Thoracic aorta (tissue), 2 donors: ENCODE results near the gene TNNC1. TPM values are rescaled to one million over a fixed set of nuclear protein-coding genes. Genes with fewer than 3 reads are reported as not detected.

Experiments used
- ATAC-seq: fragments of 150-250 bp; one replicate; pipeline ENCODE4 v1.8.0; 2017; ENCODE audit warnings: low read depth; ENCODE audit not compliant: insufficient number of reproducible peaks, low FRiP score
- DNase-seq: peaks from one replicate; pipeline ENCODE4 v3.0.0-alpha.2; 2020; ENCODE audit warnings: low spot score
- H3K27ac ChIP-seq, 2 donors: fragments of 200-600 bp; sonication (generic); 1 replicate in 1 of 2; 2 replicates in 1 of 2; pipeline ENCODE4 v1.5.1; 2016; ENCODE audit warnings: mild to moderate bottlenecking in 2 of 2, moderate library complexity in 2 of 2
- H3K27me3 ChIP-seq: fragments of 200-600 bp; sonication (generic); replicated peaks from 2 replicates; pipeline ENCODE4 v1.6.0; 2016; ENCODE audit warnings: mild to moderate bottlenecking; ENCODE audit not compliant: insufficient read depth
- H3K36me3 ChIP-seq: fragments of 200-600 bp; sonication (generic); one replicate; pipeline ENCODE4 v1.5.1; 2016
- H3K4me1 ChIP-seq, 2 donors: fragments of 200-600 bp; sonication (generic); 1 replicate in 1 of 2; 2 replicates in 1 of 2; pipeline versions ENCODE4 v1.5.1 to v1.6.0; 2016; ENCODE audit warnings: low read depth in 2 of 2, mild to moderate bottlenecking in 1 of 2; ENCODE audit not compliant: control insufficient read depth in 1 of 2
- H3K4me3 ChIP-seq: fragments of 200-600 bp; sonication (generic); 2 replicates; pipeline ENCODE4 v1.5.1; 2016; ENCODE audit warnings: mild to moderate bottlenecking
- H3K9me3 ChIP-seq: fragments of 200-600 bp; sonication (generic); 2 replicates; pipeline ENCODE4 v1.5.1; 2016
- total RNA-seq, 2 donors: library from RNA; depleted of rRNA; stranded (reverse); fragments of >200 nt; gene quantifications; one replicate each; pipeline versions ENCODE4 v1.1.0 to v1.2.3, GENCODE V29; 2016
- TF ChIP-seq, protein P1 (sequence below): fragments of 200-600 bp; sonication (generic); IDR thresholded peaks from one replicate; pipeline ENCODE4 v1.5.1; 2019; ENCODE audit warnings: antibody characterized with exemption

TNNC1 gene
- total RNA-seq, 2 donors from 2014 or later = 1.5 to 3.0 TPM

DNA sequence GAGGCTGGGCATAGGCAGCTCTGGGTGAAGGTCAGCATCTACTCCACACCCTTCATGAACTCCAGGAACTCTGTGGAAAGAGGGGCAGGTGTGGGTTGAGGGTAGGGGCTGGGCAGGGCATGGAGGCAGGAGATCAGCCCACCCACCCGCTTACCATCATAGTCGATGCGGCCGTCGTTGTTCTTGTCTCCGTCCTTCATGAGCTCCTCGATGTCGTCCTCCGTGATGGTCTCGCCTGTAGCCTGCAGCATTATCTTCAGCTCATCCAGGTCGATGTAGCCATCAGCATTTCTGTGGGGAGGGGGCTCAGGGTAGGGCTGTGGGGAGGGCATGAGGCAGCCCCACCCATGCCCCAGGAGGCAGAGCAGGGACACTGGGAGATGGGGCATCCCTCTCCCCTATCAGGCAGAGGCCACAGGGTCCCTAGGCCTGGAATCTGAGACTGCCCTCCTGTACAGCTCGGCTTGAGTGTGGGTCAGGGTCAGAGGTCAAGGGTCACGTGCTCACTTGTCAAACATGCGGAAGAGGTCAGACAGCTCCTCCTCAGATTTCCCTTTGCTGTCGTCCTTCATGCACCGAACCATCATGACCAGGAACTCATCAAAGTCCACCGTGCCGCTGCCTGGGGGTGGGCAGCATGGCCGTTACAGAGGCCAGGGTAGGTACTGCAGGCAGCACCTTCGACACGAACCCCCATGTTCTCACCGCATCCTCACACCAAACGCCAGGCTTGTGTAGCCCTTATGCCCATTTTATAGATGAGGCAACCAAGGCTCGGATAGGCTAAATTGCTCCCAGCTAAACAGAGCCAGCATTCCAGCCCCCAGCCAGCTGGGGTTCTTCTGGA is 2.4 kb downstream of the TNNC1 start:
- peaks cover 11 to 20% of the 10 kb centered on the region in 2 donors for H3K4me1 ChIP-seq
- no peak for ATAC-seq
- TF ChIP-seq, protein P1, sequence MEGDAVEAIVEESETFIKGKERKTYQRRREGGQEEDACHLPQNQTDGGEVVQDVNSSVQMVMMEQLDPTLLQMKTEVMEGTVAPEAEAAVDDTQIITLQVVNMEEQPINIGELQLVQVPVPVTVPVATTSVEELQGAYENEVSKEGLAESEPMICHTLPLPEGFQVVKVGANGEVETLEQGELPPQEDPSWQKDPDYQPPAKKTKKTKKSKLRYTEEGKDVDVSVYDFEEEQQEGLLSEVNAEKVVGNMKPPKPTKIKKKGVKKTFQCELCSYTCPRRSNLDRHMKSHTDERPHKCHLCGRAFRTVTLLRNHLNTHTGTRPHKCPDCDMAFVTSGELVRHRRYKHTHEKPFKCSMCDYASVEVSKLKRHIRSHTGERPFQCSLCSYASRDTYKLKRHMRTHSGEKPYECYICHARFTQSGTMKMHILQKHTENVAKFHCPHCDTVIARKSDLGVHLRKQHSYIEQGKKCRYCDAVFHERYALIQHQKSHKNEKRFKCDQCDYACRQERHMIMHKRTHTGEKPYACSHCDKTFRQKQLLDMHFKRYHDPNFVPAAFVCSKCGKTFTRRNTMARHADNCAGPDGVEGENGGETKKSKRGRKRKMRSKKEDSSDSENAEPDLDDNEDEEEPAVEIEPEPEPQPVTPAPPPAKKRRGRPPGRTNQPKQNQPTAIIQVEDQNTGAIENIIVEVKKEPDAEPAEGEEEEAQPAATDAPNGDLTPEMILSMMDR = no peak
- H3K9me3 ChIP-seq = no peaks in the 10 kb centered on the region
- no peaks in the 10 kb centered on the region for H3K36me3 ChIP-seq
- H3K27ac ChIP-seq = no peak overlapping the region
- DNase-seq = no peak
- H3K27me3 ChIP-seq = no peaks in the 10 kb centered on the region
- H3K4me3 ChIP-seq = no peak overlapping the region

DNA sequence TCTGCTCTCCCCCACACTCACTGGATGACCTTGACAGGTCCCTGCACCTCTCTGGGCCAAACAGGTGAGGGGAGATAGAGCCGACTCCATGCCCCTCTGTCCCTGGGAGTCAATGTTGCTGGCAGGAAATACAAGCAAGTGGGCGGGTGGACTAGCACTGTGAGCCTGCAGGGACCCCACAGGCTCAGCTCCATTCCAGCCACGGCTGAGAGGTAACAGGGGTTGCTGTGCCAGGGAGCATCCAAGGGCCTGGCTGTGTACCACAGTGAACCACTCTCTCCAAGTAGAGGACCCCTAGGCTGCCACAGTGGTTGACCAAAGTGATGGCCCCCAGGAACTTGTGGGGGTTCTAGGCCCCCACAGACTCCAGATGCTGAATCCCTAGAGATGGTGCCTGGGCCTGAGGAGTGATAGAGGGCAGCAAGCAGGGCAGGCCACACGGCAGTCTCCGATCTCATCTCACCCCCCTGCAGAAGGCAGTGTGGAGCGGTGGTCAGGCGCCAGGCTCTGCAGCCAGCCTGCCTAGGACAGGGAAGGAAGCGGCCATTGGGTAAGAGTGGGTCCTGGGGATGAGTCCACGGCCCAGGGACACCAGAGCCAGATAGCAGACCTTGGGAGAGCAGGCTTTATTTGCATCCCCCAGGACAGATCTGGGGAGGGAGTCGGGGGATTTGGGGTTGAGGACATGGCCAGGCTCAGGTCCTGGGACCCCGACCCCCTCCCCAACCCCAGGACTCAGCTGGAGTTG is 3.2 kb downstream of the TNNC1 start:
- DNase-seq (no peak), ATAC-seq (no peak)
- H3K27ac ChIP-seq = no peak overlapping the region
- H3K4me1 ChIP-seq = peaks cover 11 to 19% of the 10 kb centered on the region in 2 donors
- no peaks in the 10 kb centered on the region for H3K36me3 ChIP-seq
- TF ChIP-seq, protein P1 = no peak
- H3K27me3 ChIP-seq = no peaks in the 10 kb centered on the region
- no peaks in the 10 kb centered on the region for H3K9me3 ChIP-seq
- no peak overlapping the region for H3K4me3 ChIP-seq

DNA sequence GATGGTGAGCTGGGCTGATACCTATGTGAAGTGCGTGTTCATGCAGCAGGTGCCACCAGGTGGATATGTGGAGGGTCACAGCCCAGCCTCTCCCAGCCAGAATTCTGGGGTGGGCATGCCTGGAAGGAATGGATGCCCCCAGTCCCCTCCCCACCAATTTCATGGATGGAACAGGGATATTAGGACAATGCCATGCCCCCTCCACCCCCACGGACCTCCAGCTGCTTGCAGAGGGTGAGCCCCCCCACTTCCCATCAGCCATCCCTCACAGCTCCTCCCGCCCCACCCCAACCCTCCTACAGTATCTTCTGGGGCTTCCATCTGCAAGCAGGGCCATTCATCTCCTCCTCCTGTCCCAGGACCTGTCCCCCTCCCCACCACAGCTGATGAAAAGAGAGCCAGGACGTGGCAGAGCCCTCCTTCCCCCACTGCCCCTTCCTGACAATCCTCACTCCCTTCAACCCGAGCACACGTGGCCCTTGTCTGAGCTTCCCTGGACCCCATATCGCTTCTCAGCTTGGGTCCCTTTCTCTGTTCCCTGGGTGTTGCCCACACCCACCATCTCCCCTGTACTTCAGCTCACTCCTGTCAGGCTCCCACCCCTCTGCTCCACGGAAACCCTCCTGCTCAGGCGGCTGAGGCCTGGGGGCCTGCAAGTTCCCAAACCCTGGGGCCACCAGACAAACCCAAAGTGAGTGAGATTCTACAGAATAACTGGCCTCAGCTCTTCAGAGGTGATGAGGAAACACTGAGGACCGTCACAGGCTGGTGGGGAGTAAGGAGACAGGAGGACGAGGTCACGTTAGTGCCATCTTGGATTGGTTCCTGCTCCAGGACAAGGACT is 6.1 kb downstream of the TNNC1 start:
- Histone ChIP-seq H3K9me3 (no peaks in the 10 kb centered on the region), H3K27me3 (no peaks in the 10 kb centered on the region), H3K4me1 (no peaks in the 10 kb centered on the region), H3K36me3 (no peaks in the 10 kb centered on the region), H3K4me3 (no peak overlapping the region), H3K27ac (no peak overlapping the region)
- ATAC-seq (peak; percentile 14), DNase-seq (no peak)
- TF ChIP-seq, protein P1 = no peak

DNA sequence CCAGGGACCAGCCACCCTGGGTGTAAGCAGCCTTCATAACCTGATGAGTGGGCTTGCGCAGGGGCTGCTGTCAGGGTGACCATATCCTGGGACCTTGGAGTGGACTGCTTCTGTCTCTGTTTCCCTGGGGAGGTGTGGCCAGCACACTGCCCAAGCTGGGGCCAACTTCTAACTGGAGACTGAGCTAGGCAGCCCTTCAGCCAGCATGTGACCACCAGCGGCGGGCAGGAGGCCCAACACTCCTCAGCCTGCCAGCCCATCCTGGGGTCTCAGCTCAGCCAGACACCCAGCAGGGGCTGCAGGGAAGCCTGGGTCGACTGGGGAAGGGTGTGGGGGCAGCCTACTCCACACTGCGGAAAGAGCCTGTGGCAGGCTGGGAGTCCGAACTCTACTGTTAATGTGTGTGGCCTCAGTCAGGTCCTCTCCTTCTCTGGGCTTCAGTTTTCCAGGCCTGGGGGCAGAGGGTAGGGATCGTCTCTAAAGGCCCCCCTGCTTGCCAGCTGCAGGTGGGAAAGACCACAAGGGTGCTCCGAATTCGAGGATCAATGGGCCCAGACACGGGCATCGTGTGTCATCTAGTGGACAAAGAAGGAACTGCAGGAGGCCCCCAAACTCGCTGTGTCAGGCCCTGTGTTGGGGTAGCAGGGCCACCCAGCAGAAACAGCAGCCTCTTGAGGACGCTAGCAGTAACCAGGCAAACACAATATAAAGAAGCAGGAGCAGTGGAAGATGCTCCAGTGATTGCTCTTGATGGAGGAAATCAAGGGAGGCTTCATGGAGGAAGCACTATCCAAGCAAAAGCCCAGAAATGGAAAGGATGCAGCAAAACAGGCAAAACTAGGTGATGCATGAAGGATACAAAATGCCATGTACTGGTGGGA is 7.0 kb downstream of the TNNC1 start:
- Histone ChIP-seq H3K27ac (no peak overlapping the region), H3K4me1 (no peaks in the 10 kb centered on the region), H3K4me3 (no peak overlapping the region), H3K27me3 (no peaks in the 10 kb centered on the region), H3K36me3 (no peaks in the 10 kb centered on the region), H3K9me3 (no peaks in the 10 kb centered on the region)
- TF ChIP-seq, protein P1 = peak; percentile 100
- ATAC-seq = peak; percentile 33
- no peak for DNase-seq
